HL-60/S4 (cell line): Measurements from ENCODE around the gene PLEKHA7.
"Not testable (repeated sequence)": the region's sequence is repeated elsewhere in the genome, so short reads cannot be mapped to it uniquely, and the experiment has no call there.

Source experiments
- in situ Hi-C: fragments of 300-500 bp; cut with MboI; formaldehyde crosslinking; loops from 2 replicates; pipeline ENCODE4 v1.14.3; 2022; ENCODE audit warnings: low sequenced_read_pairs

Gene PLEKHA7

GRCh38 chr11:16889010-16889409 lies 125.2 kb downstream of the PLEKHA7 start:
- in situ Hi-C loops, result not testable (repeated sequence)

- in situ Hi-C loops, result not testable (repeated sequence)
Observed at GRCh38 chr11:16887887-16888286, 126.3 kb downstream of the PLEKHA7 start.

- in situ Hi-C loops, result no loop called here
Observed at GRCh38 chr11:16883174-16883573, 131.0 kb downstream of the PLEKHA7 start.

- in situ Hi-C loops, result no loop called here
Observed at GRCh38 chr11:16881766-16882165, 132.4 kb downstream of the PLEKHA7 start.

GRCh38 chr11:16881074-16881709 lies 133.0 kb downstream of the PLEKHA7 start:
- in situ Hi-C loops, result no loop called here

- in situ Hi-C loops, result no loop called here
Observed at GRCh38 chr11:16880184-16880801, 133.9 kb downstream of the PLEKHA7 start.

GRCh38 chr11:16879690-16880089 lies 134.5 kb downstream of the PLEKHA7 start:
- in situ Hi-C loops, result no loop called here

GRCh38 chr11:16876837-16877236 lies 137.4 kb downstream of the PLEKHA7 start:
- in situ Hi-C loops, result no loop called here

- in situ Hi-C loops, result no loop called here
Observed at GRCh38 chr11:16876053-16876752, 138.0 kb downstream of the PLEKHA7 start.

GRCh38 chr11:16874275-16874975 lies 139.8 kb downstream of the PLEKHA7 start:
- in situ Hi-C loops, result no loop called here

- in situ Hi-C loops, result no loop called here
Observed at GRCh38 chr11:16873289-16873688, 140.9 kb downstream of the PLEKHA7 start.

GRCh38 chr11:16871368-16871767 lies 142.8 kb downstream of the PLEKHA7 start:
- in situ Hi-C loops, result no loop called here

GRCh38 chr11:16867097-16867496 lies 147.1 kb downstream of the PLEKHA7 start:
- in situ Hi-C loops, result no loop called here

GRCh38 chr11:16864428-16864827 lies 149.8 kb downstream of the PLEKHA7 start:
- in situ Hi-C loops, result not testable (repeated sequence)

GRCh38 chr11:16863389-16863788 lies 150.8 kb downstream of the PLEKHA7 start:
- in situ Hi-C loops, result no loop called here

GRCh38 chr11:16862726-16863125 lies 151.5 kb downstream of the PLEKHA7 start:
- in situ Hi-C loops, result no loop called here

GRCh38 chr11:16861862-16862261 lies 152.4 kb downstream of the PLEKHA7 start:
- in situ Hi-C loops, result no loop called here

GRCh38 chr11:16860617-16861016 lies 153.6 kb downstream of the PLEKHA7 start:
- in situ Hi-C loops, result no loop called here

- in situ Hi-C loops, result no loop called here
Observed at GRCh38 chr11:16859651-16860050, 154.6 kb downstream of the PLEKHA7 start.

GRCh38 chr11:16857186-16857585 lies 157.0 kb downstream of the PLEKHA7 start:
- in situ Hi-C loops, result no loop called here

GRCh38 chr11:16856022-16856471 lies 158.2 kb downstream of the PLEKHA7 start:
- in situ Hi-C loops, result no loop called here
